NOMO-1 treated with dmso at 0.1 percent for 144 hours (cell line): Measurements from ENCODE around the gene LRCH1.

Source experiments
- DNase-seq: peaks from one replicate; lab custom pipeline; 2025; ENCODE audit not compliant: unreplicated experiment; lab: John Stamatoyannopoulos, UW

The LRCH1 gene

DNA sequence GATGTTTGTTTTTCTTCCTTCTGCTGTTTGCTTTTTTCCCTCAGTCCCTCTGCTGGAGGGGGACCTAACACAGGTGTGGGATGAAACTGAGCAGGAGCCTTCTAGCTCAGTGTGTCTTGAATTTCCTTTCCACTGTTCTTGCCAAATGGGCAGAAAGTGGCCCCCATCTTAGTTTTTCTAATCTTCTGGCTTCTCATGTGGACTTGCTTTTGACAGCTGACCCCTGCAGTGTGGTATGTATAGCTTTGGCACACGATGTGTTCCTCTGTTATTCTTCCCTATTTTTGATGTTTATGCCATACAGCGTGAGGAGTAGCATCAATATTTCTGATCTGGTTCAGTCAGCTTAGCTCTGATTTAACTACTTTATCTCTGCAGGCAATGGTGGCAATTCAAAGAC is 8.3 kb downstream of the LRCH1 start:
- DNase-seq = no peak

DNA sequence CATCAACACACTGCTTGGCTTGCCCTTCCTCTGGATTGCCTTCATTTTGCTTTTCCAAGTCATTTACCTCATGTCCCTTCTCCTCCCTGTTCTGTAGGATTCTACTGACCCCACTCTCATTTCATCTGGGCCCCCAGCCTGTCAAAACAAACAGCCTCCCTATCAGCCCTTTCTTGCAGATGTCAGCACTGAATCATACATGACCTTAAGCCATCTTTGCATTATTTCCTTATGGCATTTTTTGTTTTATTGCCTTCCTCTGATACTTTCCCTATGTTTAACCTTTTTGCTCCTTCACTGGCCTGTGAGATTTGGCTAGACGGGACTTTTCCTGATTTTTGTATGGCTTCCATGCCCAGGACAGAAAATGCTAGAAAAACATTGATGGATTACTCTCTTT is 8.7 kb downstream of the LRCH1 start:
- DNase-seq = no peak

DNA sequence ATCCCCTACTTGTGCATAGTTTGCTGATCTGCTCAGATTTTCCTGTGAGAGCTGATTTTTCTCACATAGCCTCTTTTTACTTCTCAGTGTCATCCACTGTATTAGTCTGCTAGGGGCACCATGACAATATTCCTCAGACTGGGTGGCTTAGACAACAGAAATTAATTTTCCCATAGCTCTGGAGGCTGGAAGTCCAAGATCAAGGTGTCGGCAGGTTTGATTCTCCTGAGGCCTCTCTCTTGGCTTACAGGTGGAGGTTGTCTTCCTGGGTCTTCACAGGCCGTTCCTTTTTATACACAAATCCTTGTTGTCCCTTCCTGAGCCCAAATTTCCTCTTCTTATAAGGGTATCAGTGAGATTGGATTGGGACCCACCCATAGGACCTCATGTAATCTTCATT is 9.2 kb downstream of the LRCH1 start:
- DNase-seq = no peak

DNA sequence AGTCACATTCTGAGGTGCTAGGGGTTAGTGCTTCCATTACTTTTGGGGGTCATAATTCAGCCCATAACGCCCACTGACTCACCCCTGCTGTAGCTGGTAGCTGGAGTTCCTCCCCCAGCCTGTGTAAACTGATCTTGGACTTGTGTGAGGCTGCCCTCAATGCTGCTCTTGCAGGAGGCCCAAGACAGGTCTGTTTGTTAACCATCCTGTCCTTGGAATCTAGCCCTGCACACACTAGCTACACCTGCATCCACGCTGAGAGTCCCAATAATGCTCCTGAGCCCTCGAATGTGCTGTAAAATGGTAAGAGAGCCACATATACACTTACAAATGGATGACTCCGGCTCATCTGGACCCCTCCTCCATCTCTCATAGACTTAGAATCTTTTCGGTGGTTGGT is 9.6 kb downstream of the LRCH1 start:
- no peak for DNase-seq

DNA sequence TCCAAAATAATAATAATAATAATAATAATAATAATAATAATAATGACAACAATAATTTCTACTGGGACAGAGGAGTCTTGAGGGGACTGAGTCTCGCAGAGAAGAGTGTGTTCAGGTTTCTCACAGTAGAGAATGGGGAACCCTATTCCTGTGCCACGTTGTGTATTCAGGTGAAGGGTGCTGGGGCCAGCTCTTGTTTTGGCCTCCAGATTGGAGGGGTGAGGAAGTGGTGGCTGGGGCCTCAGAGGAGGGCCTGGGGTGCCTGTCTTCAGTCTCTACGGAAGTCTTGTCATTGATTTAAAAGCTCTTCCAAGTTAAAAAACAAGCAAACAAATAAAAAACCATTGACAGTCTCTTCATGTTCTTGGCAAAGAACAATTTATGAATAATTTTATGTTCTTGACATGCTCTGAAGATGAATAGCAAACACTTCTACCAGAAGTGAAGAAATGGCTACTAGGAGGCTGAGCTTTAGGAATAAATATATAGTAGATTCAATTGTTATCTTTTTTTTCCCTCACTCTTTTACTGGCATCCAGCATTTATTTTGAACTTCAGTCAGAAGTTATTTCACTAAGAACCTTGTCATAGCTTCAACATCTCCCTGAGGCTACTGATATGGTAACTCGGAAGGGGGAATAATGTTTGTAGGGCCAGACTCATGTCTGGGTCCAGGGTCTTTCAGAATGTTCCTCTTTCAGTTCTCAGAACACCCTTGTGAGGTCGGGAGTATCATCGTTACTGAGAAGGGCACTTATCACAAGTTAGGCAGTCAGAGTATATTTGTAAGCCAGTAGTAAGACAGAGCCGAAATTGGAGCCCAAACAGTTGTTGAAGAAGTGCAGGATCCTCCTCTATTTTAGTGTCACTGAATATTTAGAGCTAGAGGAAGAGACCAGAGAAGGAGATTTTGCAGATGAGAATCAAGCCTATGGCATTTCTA is 13.1 kb downstream of the LRCH1 start:
- no peak for DNase-seq

DNA sequence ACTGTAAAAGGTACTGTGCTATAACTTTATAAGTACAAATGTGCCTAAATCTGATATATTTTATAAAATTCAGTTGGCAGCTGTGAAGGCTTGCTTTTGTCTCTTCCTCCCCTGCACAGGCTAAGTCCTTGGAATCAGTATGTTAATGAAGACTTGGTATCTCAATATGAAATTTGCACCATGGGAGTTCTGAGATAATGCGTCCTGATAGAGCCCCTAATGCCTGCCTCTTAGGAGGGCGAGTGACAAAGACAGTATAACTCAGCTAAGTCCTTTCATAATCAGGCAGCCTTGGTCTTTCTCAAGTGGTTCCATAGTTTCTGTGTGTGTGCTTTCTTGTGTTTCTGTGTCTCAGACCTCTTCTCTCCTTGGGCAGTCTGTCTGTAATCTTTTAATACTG is 14.7 kb downstream of the LRCH1 start:
- no peak for DNase-seq

DNA sequence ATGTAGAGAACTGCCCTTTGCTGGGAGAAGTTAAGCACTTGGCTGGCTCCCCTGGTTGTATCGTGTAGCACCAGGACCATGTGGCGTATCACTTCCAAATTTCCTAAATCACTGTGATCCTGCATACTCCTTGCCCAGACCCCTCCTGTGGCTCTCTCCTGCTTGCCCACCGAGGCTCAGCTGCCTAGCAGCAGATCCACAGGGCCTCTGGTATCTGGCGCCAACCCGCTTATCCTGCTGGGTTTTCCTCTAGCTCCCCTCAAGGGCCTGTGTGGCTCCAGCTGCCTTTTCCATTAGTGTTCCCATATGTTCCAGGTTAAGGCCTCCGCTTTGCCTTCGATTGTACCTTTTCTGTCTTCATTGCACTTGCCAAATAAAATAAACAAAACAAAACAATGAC is 16.5 kb downstream of the LRCH1 start:
- no peak for DNase-seq

DNA sequence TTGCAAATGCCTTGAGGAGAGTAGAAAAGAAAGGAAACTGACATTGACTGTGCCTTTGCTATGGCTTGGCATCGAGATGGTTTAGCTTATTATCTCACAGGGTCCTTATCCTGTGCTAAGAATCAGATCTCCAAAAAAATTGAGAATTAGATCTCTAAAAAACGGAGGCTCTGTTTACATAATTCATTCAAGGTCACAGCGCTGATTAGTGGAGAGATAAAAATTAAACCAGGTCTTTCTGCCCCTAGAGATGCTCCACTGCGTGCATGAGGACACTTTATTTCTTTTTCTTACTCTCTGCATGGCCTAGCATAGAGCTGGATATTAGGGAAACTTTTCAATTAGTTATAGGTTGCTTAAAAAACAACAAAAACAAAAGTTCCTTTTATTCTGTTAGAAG is 17.3 kb downstream of the LRCH1 start:
- DNase-seq = no peak

DNA sequence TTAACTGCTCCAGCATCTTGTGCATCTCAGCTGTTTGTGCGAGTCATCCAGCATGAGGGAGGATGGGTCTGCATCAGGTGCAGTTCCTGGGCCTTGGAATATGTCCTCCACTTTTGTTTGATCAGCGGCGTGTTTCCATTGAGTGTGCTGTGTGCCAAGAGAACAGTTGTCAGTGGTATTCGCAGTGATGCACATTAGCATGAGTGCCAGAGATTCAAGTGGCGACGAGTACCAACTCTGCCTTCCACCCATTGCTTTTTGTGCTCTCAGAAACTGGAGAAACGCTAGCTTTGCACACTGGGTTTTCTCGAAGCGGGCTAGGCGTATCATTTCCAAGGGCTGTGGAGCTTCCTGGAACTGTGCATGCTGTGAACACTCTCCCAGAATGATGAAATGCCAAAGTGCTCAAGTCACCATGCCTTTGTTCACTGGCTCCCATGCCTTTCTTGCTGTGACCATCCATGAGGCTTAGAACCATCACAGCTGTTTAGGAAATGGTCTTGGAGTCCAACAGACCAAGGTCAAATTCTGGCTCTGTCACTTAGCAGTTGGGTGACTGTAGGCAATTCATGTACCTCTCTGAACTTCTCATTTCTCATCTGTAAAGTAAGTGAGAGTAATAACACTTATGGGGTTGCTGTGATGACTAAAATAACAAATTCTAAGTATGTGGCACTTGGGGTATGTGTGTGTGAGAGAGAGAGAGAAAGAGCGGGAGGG is 18.4 kb downstream of the LRCH1 start:
- no peak for DNase-seq

DNA sequence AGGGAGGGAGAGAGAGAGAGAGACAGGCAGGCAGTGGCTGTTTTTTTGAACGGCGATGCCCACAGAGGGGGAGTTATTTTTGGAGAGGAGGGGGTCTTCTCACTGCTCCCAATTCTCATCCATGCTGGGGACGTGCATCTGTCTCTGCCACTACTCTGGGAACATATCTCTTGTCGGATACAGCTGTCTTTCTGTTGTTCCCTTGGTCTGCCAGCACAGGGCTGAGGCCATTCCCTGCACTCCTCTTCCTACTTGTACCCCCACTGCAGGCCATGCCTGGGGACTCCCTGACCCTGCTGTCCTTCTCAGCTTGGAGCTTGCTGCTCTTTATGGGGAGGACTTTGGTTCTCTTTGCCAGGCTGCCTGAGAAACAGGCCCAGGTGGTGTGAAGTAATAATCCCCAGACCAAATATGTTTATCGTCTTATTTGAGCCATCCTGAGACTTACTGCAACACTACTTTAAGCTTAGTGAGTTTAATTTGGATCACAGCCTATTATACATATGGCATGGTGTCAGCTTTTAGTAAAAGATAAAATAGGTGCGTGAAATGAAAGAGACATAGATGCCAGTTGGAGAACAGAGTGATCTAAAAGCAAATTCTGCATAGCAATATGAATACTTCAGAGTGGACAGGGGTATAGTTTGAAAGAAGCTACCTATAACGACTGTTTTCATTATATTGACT is 19.1 kb downstream of the LRCH1 start:
- DNase-seq = no peak

DNA sequence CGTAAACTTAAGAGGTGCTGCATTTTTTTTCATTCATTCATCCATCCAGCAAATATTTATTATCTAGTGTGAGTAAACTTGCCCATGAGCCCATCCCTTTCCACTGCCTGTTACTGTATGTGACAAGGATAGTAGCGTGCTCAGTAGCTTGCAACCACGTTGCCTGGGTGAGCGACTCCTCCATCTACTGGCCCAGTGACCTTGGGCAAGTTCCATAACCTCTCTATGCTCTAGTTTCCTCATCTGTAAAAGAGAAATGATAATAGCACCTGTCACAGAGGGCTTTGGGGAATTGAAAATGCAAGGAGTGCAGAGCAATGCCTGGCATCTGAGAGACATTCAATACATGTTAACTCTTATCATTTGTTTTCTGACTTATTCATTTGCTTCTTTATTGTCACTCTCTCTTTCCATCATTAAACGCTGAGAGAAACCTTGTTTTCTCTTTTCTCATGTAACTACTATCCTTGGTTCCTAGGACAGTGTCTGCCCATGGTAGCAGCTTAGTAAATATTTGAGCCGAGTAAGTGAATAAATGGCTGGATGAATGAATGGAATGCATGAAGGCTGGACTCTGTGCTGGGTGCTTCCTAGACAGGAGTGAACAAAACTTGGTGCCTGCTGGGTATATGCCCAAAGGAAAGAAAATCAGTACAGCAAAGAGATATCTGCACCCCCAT is 19.9 kb downstream of the LRCH1 start:
- no peak for DNase-seq

DNA sequence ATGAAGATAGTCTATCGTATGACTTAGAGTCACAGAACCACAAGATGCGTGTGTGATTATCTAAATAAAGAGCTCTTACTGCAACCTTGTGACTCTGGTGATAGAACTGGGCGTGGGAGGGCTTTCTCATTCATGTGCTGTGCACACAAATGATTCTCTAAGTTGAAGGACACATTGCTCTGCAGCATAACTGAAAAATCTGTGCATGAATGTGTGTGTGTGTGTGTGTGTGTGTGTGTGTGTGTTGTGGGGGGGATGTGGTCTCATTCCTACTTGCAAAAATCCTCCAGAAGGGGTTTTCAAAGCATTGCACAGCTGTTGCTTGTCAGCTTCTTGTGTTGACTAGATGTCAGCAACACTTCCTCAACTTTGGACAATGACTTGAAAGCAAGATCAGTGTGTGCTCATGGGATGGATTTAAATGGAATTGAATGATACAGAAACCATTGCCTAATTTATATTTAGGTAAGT is 22.4 kb downstream of the LRCH1 start:
- DNase-seq = no peak

DNA sequence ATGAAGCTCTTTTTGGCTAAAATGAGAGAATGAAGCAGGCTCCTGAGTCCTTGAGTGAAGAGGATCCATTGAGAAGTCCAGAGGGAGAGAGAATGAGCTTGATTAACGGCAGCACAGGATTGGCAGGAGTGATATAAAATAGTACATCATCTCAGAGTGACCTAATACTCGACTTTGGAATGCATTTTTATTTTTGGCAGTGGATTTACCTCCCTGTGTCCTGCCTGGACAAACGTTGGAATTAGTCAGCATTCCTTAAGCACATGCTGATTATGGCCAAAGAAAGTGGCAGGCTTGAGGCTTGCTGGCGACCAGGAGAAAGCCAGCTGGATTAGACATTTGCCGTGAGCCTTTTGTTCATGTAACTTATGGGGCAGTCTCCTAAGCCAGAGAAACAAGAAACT is 22.9 kb downstream of the LRCH1 start:
- DNase-seq = no peak

DNA sequence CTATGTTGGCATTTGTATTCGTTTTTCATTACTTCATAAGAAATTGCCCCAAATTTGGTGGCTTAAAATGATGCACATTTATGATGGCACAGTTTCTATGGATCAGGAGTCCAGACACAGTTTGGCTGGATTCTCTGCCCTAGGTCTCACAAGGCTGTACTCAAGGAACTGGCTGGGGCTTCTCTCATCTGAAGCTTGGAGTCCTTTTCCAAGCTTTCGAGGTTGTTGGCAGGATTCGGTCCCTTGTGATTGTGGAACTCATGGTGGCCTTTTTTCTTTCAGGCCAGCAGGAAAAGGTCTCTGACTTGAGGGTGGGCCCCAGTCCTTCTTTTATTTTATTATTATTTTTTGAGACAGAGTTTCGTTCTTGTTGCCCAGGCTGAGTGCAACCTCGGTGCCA is 23.8 kb downstream of the LRCH1 start:
- no peak for DNase-seq

DNA sequence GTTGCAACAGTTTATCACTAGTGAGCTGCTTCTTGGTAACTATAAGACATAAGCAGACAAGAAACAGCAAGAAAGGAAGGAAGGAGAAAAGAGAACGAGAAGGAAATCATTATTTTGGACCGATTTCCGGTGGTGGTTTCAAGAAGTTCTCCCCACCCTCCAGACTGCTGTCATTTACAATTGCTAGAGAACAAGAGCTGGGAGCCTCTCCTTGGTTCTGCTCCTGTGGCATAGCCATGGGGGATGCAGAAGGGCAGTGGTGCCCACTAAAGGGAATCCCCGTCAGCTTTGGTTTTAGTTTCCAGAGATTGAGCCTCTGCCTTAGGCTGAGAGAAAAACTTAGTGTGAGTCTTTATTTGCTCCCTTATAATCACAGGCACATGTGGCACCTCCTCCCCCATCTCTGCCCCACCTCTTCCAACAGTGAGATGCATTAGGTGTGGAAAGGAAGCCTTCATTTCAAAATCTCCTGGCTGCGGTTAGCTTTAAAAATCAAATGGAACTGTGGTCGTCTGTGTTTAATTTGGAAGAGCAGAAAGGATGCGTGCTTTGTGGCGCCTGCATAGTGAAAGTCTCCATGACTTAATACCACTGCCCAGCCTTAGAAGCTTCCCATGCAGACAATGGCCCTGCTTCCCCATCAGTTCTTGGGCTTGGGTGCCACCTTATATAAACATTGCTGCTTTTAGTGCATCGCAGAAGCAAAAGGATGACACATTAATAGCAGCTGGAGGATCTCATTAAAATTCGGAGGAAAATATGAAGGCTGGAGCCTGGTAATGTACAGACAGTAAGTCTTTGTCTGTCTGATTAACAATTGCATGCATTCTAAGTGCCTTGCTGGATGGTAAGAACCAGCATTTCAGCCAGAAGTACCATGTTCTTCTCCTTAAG is 25.0 kb downstream of the LRCH1 start:
- DNase-seq = no peak

DNA sequence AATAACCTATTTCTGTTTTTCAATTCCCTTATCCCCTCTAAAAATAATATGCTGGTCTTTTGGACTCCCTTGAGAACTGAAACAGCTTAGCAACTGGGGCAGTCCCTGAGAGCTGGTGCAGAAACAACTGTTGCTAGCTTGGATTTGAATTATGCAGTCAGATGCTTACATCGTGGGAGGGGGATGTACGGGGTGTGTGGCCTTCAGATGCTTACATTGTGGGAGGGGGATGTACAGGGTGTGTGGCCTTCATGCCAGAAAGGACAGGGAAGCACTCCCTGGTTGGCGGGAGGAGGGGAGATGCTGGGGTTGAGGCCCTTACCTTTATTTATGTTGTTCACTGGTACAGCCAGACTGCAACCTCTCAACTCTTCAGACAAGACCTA is 25.6 kb downstream of the LRCH1 start:
- no peak for DNase-seq

DNA sequence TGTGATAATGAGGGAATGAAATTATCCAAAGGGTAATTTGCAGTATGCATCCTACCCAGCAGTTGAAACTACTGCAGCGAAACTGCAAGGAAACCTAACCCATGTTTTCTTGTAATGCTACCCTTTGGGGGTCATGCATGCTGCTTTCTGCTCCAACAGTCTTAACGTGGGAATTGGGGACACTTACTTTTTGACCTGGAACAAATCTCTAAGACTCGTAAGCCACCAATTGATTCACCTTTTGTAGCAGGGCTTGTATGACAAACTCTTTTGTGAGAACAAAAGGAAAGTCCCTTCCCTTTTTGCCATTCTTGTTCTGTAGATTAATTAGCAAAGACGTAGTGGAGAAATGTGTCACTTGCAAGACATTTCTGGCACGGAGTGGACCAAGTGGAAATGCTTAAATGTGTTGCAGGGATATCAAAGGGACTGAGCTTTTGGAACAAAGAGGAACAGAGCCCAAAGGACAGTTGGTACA is 27.4 kb downstream of the LRCH1 start:
- DNase-seq = no peak

DNA sequence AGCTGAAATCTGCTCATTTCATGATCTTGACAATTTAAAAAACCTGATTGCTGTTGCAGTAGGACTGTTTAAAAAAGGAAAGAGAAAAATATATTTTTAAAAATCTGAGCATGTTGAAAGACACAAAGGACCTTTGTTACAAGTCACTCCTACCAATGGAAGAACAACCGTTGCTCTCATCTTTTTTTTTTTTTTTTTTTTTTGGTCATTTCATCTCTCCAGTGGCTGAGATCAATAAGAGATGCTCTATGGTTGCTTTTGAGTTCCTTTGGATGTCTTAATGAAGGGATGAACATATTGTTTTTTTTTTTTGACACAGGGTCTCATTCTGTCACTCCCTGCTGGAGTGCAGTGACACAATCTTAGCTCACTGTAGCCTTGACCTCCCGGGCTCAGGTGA is 29.2 kb downstream of the LRCH1 start:
- no peak for DNase-seq

DNA sequence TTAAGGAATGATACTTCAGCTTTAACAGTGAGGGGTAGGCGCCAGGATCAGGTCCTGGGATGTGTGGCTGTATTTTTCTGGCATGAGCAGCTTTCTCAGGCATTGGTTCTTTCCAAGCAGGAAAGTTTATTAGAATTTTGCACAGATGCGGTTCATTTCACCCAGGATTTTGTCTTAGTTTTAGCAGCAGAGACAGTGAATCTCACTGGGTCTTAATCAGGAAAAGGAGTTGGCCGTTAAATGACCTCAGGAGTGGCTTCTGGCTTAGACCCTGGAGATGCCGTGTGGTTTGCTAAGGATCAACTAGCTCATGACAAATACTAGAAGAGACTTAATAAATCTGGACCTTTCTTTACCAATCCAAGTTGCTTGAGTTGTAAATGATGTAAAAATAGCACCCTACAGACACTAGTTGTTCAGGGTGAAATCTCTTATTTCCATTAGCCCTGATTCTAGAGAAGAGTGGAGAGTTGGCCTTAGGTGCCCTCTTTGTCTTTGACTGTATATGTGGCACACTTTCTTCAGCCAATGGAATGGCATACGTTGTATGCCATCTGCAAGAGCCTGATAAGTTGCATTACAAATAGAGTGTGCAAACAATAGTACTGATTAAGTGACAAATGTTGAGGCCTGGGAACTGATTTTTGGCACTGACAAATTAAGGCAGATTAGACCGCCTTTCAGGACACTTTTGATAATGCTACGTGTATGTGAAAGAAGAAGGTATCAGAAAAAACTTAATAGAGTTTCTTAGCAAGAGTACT is 34.0 kb downstream of the LRCH1 start:
- no peak for DNase-seq
